HepG2 (cell line): ENCODE data around the gene NFE2L1. TPM values are rescaled to one million over a fixed set of nuclear protein-coding genes. Genes with fewer than 3 reads are reported as not detected.

Source experiments
- AHR ChIP-seq: IDR thresholded peaks from 2 replicates; pipeline ENCODE4 v1.6.1; 2018; ENCODE audit warnings: missing genetic modification reagents, missing compliant biosample characterization
- CENPT ChIP-seq: sonication (generic); formaldehyde crosslinking; IDR thresholded peaks from 2 replicates; pipeline ENCODE4 v1.8.0; 2022; ENCODE audit warnings: low read depth, mild to moderate bottlenecking, moderate library complexity, missing genetic modification reagents
- ETV6 ChIP-seq: sonication (generic); formaldehyde crosslinking; conservative IDR thresholded peaks from 2 replicates; pipeline ENCODE4 v1.4.0; 2020; ENCODE audit warnings: missing genetic modification reagents
- HDAC6 ChIP-seq: fragments of 200-600 bp; sonication (generic); IDR thresholded peaks from 2 replicates; pipeline ENCODE4 v1.7.0; 2017; ENCODE audit warnings: mild to moderate bottlenecking, antibody characterized with exemption, low read length, low read depth
- HHEX ChIP-seq: IDR thresholded peaks from 2 replicates; pipeline ENCODE4 v1.6.1; 2016; ENCODE audit warnings: control low read depth
- IKZF1 ChIP-seq: fragments of 450-650 bp; IDR thresholded peaks from 2 replicates; pipeline ENCODE4 v1.7.1; 2016
- MEIS1 ChIP-seq: sonication (generic); formaldehyde crosslinking; IDR thresholded peaks from 2 replicates; pipeline ENCODE4 v1.9.0; 2021; ENCODE audit warnings: mild to moderate bottlenecking, missing genetic modification reagents, moderate library complexity, borderline replicate concordance
- MEIS2 ChIP-seq: sonication (generic); formaldehyde crosslinking; IDR thresholded peaks from 2 replicates; pipeline ENCODE4 v1.9.0; 2021; ENCODE audit warnings: mild to moderate bottlenecking, missing genetic modification reagents
- MIER2 ChIP-seq: IDR thresholded peaks from 2 replicates; pipeline ENCODE4 v1.6.1; 2016; ENCODE audit warnings: missing biosample characterization, missing genetic modification reagents
- SP140L ChIP-seq: sonication (generic); formaldehyde crosslinking; IDR thresholded peaks from 2 replicates; pipeline ENCODE4 v1.4.0; 2020; ENCODE audit warnings: missing genetic modification reagents, borderline replicate concordance
- SP2 ChIP-seq: sonication (generic); formaldehyde crosslinking; IDR thresholded peaks from 2 replicates; pipeline ENCODE4 v1.5.1; 2020; ENCODE audit warnings: mild to moderate bottlenecking, missing genetic modification reagents
- ZFP1 ChIP-seq: IDR thresholded peaks from 2 replicates; pipeline ENCODE4 v1.6.1; 2016
- ZFP36L2 ChIP-seq: sonication (generic); formaldehyde crosslinking; IDR thresholded peaks from 2 replicates; pipeline ENCODE4 v1.4.0; 2020; ENCODE audit warnings: missing genetic modification reagents
- ZNF20 ChIP-seq: sonication (generic); formaldehyde crosslinking; IDR thresholded peaks from 2 replicates; pipeline ENCODE4 v1.4.0; 2020; ENCODE audit warnings: mild to moderate bottlenecking, moderate library complexity, missing genetic modification reagents
- ZNF670 ChIP-seq: sonication (generic); formaldehyde crosslinking; IDR thresholded peaks from 2 replicates; pipeline ENCODE4 v1.8.0; 2022; ENCODE audit warnings: mild to moderate bottlenecking, missing genetic modification reagents, borderline replicate concordance
- polyA plus RNA-seq, 8 experiments: library from polyadenylated mRNA; depleted of rRNA in 3 of 8; stranded (reverse) in 7 of 8; unstranded in 1 of 8; fragments of >200 nt; fragmentation: Illumina TruSeq in 4 of 8; extraction: Trizol in 4 of 8; gene quantifications; 2 replicates each; pipeline versions ENCODE4 v1.2.1 to v1.2.3, GENCODE V29; 2011 to 2016; ENCODE audit warnings: low read depth in 4 of 8, missing spikeins in 1 of 8, mixed read lengths in 1 of 8; ENCODE audit not compliant: insufficient read depth in 1 of 8
- total RNA-seq, 5 experiments: library from RNA; depleted of rRNA; stranded (reverse); fragments of >200 nt; fragmentation: Illumina TruSeq; extraction: Trizol; gene quantifications; 2 replicates each; pipeline ENCODE4 v1.2.3, GENCODE V29; 2016; ENCODE audit warnings: low read depth in 1 of 5
- TF ChIP-seq, protein P1 (sequence below): sonication (generic); formaldehyde crosslinking; IDR thresholded peaks from 2 replicates; pipeline ENCODE4 v1.5.0; 2020; ENCODE audit warnings: mild to moderate bottlenecking, missing genetic modification reagents

The NFE2L1 gene
- total and polyA plus RNA-seq, 2 of the 13 experiments (the other 11 are each of a cell fraction or from before 2014, with no cell fraction given) = 67.0 to 234 TPM

- TF ChIP-seq AHR (peak; percentile 77), ETV6 (peak; percentile 71), HHEX (no peak), SP2 (CRISPR knock-in tag) (0 out of 2 replicates have a peak, but pooled peaks have one; percentile 54), ZFP36L2 (CRISPR knock-in tag) (no peak), SP140L (no peak), CENPT (no peak), ZNF670 (no peak; the same call in none of the 2 replicates), IKZF1 (no peak), ZNF20 (CRISPR knock-in tag) (peak; percentile 93; the same call in 1 of the 2 replicates), HDAC6 (no peak), MIER2 (peak; percentile 43), MEIS2 (CRISPR knock-in tag) (peak; percentile 45), ZFP1 (no peak), MEIS1 (CRISPR knock-in tag) (peak; percentile 95)
- TF ChIP-seq, protein P1, sequence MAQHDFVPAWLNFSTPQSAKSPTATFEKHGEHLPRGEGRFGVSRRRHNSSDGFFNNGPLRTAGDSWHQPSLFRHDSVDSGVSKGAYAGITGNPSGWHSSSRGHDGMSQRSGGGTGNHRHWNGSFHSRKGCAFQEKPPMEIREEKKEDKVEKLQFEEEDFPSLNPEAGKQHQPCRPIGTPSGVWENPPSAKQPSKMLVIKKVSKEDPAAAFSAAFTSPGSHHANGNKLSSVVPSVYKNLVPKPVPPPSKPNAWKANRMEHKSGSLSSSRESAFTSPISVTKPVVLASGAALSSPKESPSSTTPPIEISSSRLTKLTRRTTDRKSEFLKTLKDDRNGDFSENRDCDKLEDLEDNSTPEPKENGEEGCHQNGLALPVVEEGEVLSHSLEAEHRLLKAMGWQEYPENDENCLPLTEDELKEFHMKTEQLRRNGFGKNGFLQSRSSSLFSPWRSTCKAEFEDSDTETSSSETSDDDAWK (CRISPR knock-in tag) = no peak
Observed at GRCh38 chr17:48101012-48101720, 53.0 kb downstream of the NFE2L1 start, which contains the start of gene CBX1 (continued).
